GM10266 (cell line): ENCODE data around the gene ARF6.

Source experiments
- DNase-seq: peaks from one replicate; pipeline ENCODE4 v3.0.0; 2012; ENCODE audit errors: extremely low spot score
- CTCF ChIP-seq: IDR thresholded peaks from 2 replicates; pipeline ENCODE4 v1.5.1; 2012; ENCODE audit warnings: mild to moderate bottlenecking, low read depth; ENCODE audit not compliant: control insufficient read depth, insufficient read depth; ENCODE audit errors: missing control alignments

Gene ARF6

GRCh38 chr14:49924852-49925251 is 32.0 kb downstream of the ARF6 start:
- no peak for DNase-seq
- TF ChIP-seq CTCF = no peak

DNA sequence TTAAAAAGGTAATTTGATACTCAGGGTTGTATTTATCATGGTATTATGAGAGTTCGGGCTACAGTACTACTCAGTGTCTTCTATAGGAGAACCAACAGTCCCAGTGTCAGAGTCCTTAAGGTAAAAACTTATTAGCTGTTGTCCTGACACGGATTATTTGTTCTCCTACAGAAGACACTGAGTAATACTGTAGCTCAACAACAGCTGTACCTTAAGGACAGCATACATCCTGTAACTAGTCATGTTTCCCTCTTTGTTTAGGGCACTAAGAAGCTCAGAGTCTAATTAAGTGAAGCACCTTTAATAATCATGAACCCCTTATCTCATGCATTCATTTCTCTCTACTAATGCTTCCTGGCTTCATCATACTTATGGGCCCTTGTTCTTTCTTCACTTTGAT is 33.9 kb downstream of the ARF6 start:
- no peak for TF ChIP-seq CTCF
- DNase-seq = no peak

- no peak for TF ChIP-seq CTCF
- no peak for DNase-seq
These were observed 35.1 kb downstream of the ARF6 start for GRCh38 chr14:49928015-49928414.

- DNase-seq = no peak
- TF ChIP-seq CTCF = no peak
These were observed 37.8 kb downstream of the ARF6 start for GRCh38 chr14:49930720-49931119.

GRCh38 chr14:49931523-49931922 is 38.6 kb downstream of the ARF6 start:
- no peak for TF ChIP-seq CTCF
- no peak for DNase-seq

GRCh38 chr14:49933128-49933527 is 40.2 kb downstream of the ARF6 start:
- TF ChIP-seq CTCF = no peak
- no peak for DNase-seq

- DNase-seq = no peak
- no peak for TF ChIP-seq CTCF
These were observed 40.8 kb downstream of the ARF6 start for GRCh38 chr14:49933704-49934103.

- DNase-seq = no peak
- no peak for TF ChIP-seq CTCF
These were observed 41.8 kb downstream of the ARF6 start for GRCh38 chr14:49934646-49935045.
